H9 (cell line): ENCODE results near the gene TSPEAR. TPM values are rescaled to one million over a fixed set of nuclear protein-coding genes. Genes with fewer than 3 reads are reported as not detected.
"Not testable (repeated sequence)": the region's sequence is repeated elsewhere in the genome, so short reads cannot be mapped to it uniquely, and the experiment has no call there.

Experiments used
- DNase-seq: peaks from one replicate; pipeline ENCODE4 v3.0.0-alpha.2; 2017
- H2AFZ ChIP-seq: one replicate; pipeline ENCODE4 v1.6.1; 2013; ENCODE audit warnings: mild to moderate bottlenecking, low read length, control low read depth, moderate library complexity
- H2AK5ac ChIP-seq: 2 replicates; pipeline ENCODE4 v1.6.1; 2013; ENCODE audit warnings: low read length, control low read depth, mixed read lengths; ENCODE audit not compliant: insufficient read length
- H2BK120ac ChIP-seq: one replicate; pipeline ENCODE4 v1.6.1; 2013; ENCODE audit warnings: low read depth, mild to moderate bottlenecking, low read length, control low read depth, inconsistent platforms; ENCODE audit not compliant: poor library complexity, severe bottlenecking
- H2BK12ac ChIP-seq: 2 replicates; pipeline ENCODE4 v1.6.1; 2013; ENCODE audit warnings: low read length, control low read depth, mixed read lengths, low read depth; ENCODE audit not compliant: insufficient read length
- H2BK15ac ChIP-seq: 2 replicates; pipeline ENCODE4 v1.6.1; 2013; ENCODE audit warnings: low read depth, low read length, control low read depth
- H2BK20ac ChIP-seq: one replicate; pipeline ENCODE4 v1.6.1; 2013; ENCODE audit warnings: low read depth, mild to moderate bottlenecking, low read length, control low read depth, inconsistent platforms; ENCODE audit not compliant: poor library complexity, severe bottlenecking
- H2BK5ac ChIP-seq: 2 replicates; pipeline ENCODE4 v1.6.1; 2013; ENCODE audit warnings: low read length, control low read depth, mixed read lengths; ENCODE audit not compliant: insufficient read length
- H3K14ac ChIP-seq: 2 replicates; pipeline ENCODE4 v1.6.1; 2013; ENCODE audit warnings: low read length, control low read depth; ENCODE audit not compliant: insufficient read depth
- H3K18ac ChIP-seq: 2 replicates; pipeline ENCODE4 v1.6.1; 2013; ENCODE audit warnings: low read depth, mild to moderate bottlenecking, mixed read lengths, low read length, control low read depth; ENCODE audit not compliant: insufficient read length
- H3K23ac ChIP-seq: 2 replicates; pipeline ENCODE4 v1.6.1; 2013; ENCODE audit warnings: low read length, control low read depth, mixed read lengths, low read depth; ENCODE audit not compliant: insufficient read length
- H3K23me2 ChIP-seq: 2 replicates; pipeline ENCODE4 v1.6.1; 2013; ENCODE audit warnings: low read depth, mild to moderate bottlenecking, mixed read lengths, low read length, control low read depth; ENCODE audit not compliant: insufficient read length, poor library complexity, severe bottlenecking
- H3K27ac ChIP-seq: 2 replicates; pipeline ENCODE4 v1.5.1; 2013; ENCODE audit warnings: low read length, control low read depth, mixed read lengths, low read depth; ENCODE audit not compliant: insufficient read length
- H3K27me3 ChIP-seq: 2 replicates; pipeline ENCODE4 v1.6.1; 2013; ENCODE audit warnings: low read length, control low read depth, inconsistent platforms; ENCODE audit not compliant: insufficient read depth
- H3K4ac ChIP-seq: 2 replicates; pipeline ENCODE4 v1.6.1; 2013; ENCODE audit warnings: low read depth, mild to moderate bottlenecking, control low read depth, inconsistent platforms, low read length, moderate library complexity
- H3K4me1 ChIP-seq: 2 replicates; pipeline ENCODE4 v1.6.1; 2013; ENCODE audit warnings: low read length, control low read depth, inconsistent platforms; ENCODE audit not compliant: insufficient read depth
- H3K4me2 ChIP-seq: 2 replicates; pipeline ENCODE4 v1.6.1; 2013; ENCODE audit warnings: low read length, control low read depth, mixed read lengths; ENCODE audit not compliant: insufficient read length, insufficient read depth
- H3K56ac ChIP-seq: 2 replicates; pipeline ENCODE4 v1.6.1; 2013; ENCODE audit warnings: low read depth, mild to moderate bottlenecking, mixed read lengths, low read length, control low read depth; ENCODE audit not compliant: insufficient read length
- H3K79me1 ChIP-seq: 2 replicates; pipeline ENCODE4 v1.6.1; 2013; ENCODE audit warnings: low read depth, mild to moderate bottlenecking, moderate library complexity, low read length, control low read depth, inconsistent platforms; ENCODE audit not compliant: insufficient read depth, poor library complexity, severe bottlenecking
- H3K79me2 ChIP-seq: 2 replicates; pipeline ENCODE4 v1.6.1; 2013; ENCODE audit warnings: low read length, control low read depth, inconsistent platforms; ENCODE audit not compliant: insufficient read depth
- H3K9ac ChIP-seq: 2 replicates; pipeline ENCODE4 v1.6.1; 2013; ENCODE audit warnings: low read length, control low read depth, mixed read lengths; ENCODE audit not compliant: insufficient read length; ENCODE audit errors: extremely low read depth
- H3K9me3 ChIP-seq: one replicate; pipeline ENCODE4 v1.6.1; 2013; ENCODE audit warnings: low read depth, low read length, inconsistent platforms; ENCODE audit not compliant: control insufficient read depth
- H3T11ph ChIP-seq: one replicate; pipeline ENCODE4 v1.6.1; 2013; ENCODE audit warnings: mild to moderate bottlenecking, low read length, control low read depth, inconsistent platforms
- H4K20me1 ChIP-seq: one replicate; pipeline ENCODE4 v1.6.1; 2013; ENCODE audit not compliant: control insufficient read depth, insufficient read length, insufficient read depth
- H4K5ac ChIP-seq: 2 replicates; pipeline ENCODE4 v1.6.1; 2013; ENCODE audit warnings: low read depth, mild to moderate bottlenecking, mixed read lengths, low read length, control low read depth; ENCODE audit not compliant: insufficient read length
- H4K8ac ChIP-seq: replicated peaks from 2 replicates; pipeline ENCODE4 v1.6.1; 2013; ENCODE audit warnings: low read length, control low read depth, mixed read lengths, low read depth; ENCODE audit not compliant: insufficient read length
- H4K91ac ChIP-seq: 2 replicates; pipeline ENCODE4 v1.6.1; 2013; ENCODE audit warnings: low read depth, mild to moderate bottlenecking, moderate library complexity, mixed read lengths, low read length, control low read depth; ENCODE audit not compliant: insufficient read length
- H3K27ac Mint-ChIP-seq, 3 experiments: 2 replicates in 2 of 3; 3 replicates in 1 of 3; pipeline ENCODE4 v1.8.0; 2020 to 2021; ENCODE audit warnings: mixed read lengths in 3 of 3, mild to moderate bottlenecking in 1 of 3, moderate library complexity in 1 of 3
- H3K27me3 Mint-ChIP-seq: 2 replicates; pipeline ENCODE4 v1.8.0; 2021; ENCODE audit warnings: low read depth, mild to moderate bottlenecking, moderate library complexity, mixed read lengths
- H3K36me3 Mint-ChIP-seq, 3 experiments: 2 replicates in 2 of 3; 3 replicates in 1 of 3; pipeline ENCODE4 v1.8.0; 2020 to 2021; ENCODE audit warnings: low read depth in 3 of 3, mixed read lengths in 3 of 3; ENCODE audit not compliant: insufficient read depth in 1 of 3
- H3K4me1 Mint-ChIP-seq, 2 experiments: 2 replicates each; pipeline ENCODE4 v1.8.0; 2020; ENCODE audit warnings: mixed read lengths in 2 of 2
- H3K4me3 Mint-ChIP-seq, 2 experiments: 2 replicates in 1 of 2; 3 replicates in 1 of 2; pipeline ENCODE4 v1.8.0; 2020 to 2021; ENCODE audit warnings: mild to moderate bottlenecking in 2 of 2, mixed read lengths in 2 of 2, moderate library complexity in 1 of 2
- H3K9me3 Mint-ChIP-seq, 2 experiments: 2 replicates in 1 of 2; 3 replicates in 1 of 2; pipeline ENCODE4 v1.8.0; 2020; ENCODE audit warnings: mild to moderate bottlenecking in 2 of 2, mixed read lengths in 2 of 2, moderate library complexity in 1 of 2
- WGBS: extraction: QIAGEN DNeasy Blood & Tissue Kit; methylation state at CpG from one replicate; pipeline ENCODE4 v1.1.7; 2013; ENCODE audit warnings: missing lambda C conversion rate, low lambda C conversion rate, mixed read lengths; ENCODE audit not compliant: insufficient read length; ENCODE audit errors: extremely low coverage; 5-methylcytosine and 5-hydroxymethylcytosine counted together
- total RNA-seq: library from RNA; stranded (reverse); gene quantifications from 2 replicates; pipeline ENCODE4 v1.2.1, GENCODE V29; 2021
- TF ChIP-seq, protein P1 (sequence below): fragments of 200-600 bp; sonication (generic); conservative IDR thresholded peaks from 3 replicates; pipeline ENCODE4 v1.8.0; 2021; ENCODE audit warnings: antibody characterized with exemption, mild to moderate bottlenecking

TSPEAR gene
- total RNA-seq, 1 experiment from 2014 or later: 1.3 TPM

DNA sequence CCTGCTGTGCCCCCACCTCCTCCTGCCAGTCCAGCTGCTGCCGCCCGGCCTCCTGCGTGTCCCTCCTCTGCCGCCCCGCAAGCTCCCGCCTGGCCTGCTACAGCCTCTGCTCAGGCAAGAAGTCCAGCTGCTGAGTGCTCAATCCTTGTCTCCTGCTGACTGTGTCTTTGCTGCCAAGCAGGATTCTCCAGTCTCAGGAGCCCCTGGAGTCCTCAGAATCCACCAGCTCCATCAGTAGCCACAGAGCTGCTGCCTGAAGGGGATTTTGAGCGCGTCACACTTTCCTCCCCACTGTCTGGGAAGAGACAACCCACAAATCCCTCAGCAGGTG, 64.2 kb downstream of the TSPEAR start:
- no peaks in the 10 kb centered on the region for H3K27me3 ChIP-seq
- no peak for DNase-seq
- H2BK5ac ChIP-seq: no peak overlapping the region
- H4K20me1 ChIP-seq: no peaks in the 10 kb centered on the region
- Mint-ChIP-seq H3K4me1 (peaks cover 11 to 14% of the 10 kb centered on the region in 2 experiments), H3K4me3 (peak overlapping the region in 1 of 2 experiments; percentile 36; a peak in 1 of 5 replicates), H3K27ac (peak overlapping the region; percentile 53 to 88 (median 76); a peak in 5 of 7 replicates), H3K27me3 (peaks cover 4% of the 10 kb centered on the region), H3K9me3 (peaks cover 22 to 27% of the 10 kb centered on the region in 2 experiments), H3K36me3 (peaks cover 11 to 20% (median 16%) of the 10 kb centered on the region in 3 experiments)
- no peak overlapping the region for H2BK120ac ChIP-seq
- WGBS: no CpG with 5 or more reads among the region's 8 CpGs
- H2BK20ac ChIP-seq: no peak overlapping the region
- H2BK12ac ChIP-seq: no peak overlapping the region
- H4K5ac ChIP-seq: no peak overlapping the region
- no peak overlapping the region for H2AK5ac ChIP-seq
- no peaks in the 10 kb centered on the region for H3K79me2 ChIP-seq
- H3K4me2 ChIP-seq: no peak overlapping the region
- no peak overlapping the region for H2BK15ac ChIP-seq
- H3K27ac ChIP-seq: no peak overlapping the region
- TF ChIP-seq, protein P1, sequence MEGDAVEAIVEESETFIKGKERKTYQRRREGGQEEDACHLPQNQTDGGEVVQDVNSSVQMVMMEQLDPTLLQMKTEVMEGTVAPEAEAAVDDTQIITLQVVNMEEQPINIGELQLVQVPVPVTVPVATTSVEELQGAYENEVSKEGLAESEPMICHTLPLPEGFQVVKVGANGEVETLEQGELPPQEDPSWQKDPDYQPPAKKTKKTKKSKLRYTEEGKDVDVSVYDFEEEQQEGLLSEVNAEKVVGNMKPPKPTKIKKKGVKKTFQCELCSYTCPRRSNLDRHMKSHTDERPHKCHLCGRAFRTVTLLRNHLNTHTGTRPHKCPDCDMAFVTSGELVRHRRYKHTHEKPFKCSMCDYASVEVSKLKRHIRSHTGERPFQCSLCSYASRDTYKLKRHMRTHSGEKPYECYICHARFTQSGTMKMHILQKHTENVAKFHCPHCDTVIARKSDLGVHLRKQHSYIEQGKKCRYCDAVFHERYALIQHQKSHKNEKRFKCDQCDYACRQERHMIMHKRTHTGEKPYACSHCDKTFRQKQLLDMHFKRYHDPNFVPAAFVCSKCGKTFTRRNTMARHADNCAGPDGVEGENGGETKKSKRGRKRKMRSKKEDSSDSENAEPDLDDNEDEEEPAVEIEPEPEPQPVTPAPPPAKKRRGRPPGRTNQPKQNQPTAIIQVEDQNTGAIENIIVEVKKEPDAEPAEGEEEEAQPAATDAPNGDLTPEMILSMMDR: no peak
- H3T11ph ChIP-seq: no peak overlapping the region
- H3K9me3 ChIP-seq: no peaks in the 10 kb centered on the region
- H3K4me1 ChIP-seq: no peaks in the 10 kb centered on the region
- no peak overlapping the region for H3K9ac ChIP-seq
- H4K8ac ChIP-seq: no peak overlapping the region
- H3K23ac ChIP-seq: no peak overlapping the region
- peaks cover 2% of the 10 kb centered on the region for H3K23me2 ChIP-seq
- no peak overlapping the region for H2AFZ ChIP-seq
- no peak overlapping the region for H3K18ac ChIP-seq
- no peak overlapping the region for H3K4ac ChIP-seq
- no peaks in the 10 kb centered on the region for H3K79me1 ChIP-seq
- H3K56ac ChIP-seq: no peak overlapping the region
- no peak overlapping the region; the same call in 1 of the 2 replicates for H3K14ac ChIP-seq
- H4K91ac ChIP-seq: no peak overlapping the region

- not testable (repeated sequence) for H2AFZ ChIP-seq, H3K23me2 ChIP-seq, H3K4me2 ChIP-seq, H3K4ac ChIP-seq, H3K18ac ChIP-seq, DNase-seq, H3K27me3 Mint-ChIP-seq, H2BK120ac ChIP-seq, H3K14ac ChIP-seq, H2BK20ac ChIP-seq, H3K56ac ChIP-seq, H2BK5ac ChIP-seq, H2BK12ac ChIP-seq, H3K9me3 ChIP-seq, H2AK5ac ChIP-seq, H3K27me3 ChIP-seq, H3K23ac ChIP-seq, H3K9ac ChIP-seq, H3K79me1 ChIP-seq, H4K91ac ChIP-seq, H4K20me1 ChIP-seq, H2BK15ac ChIP-seq, H3K27ac ChIP-seq, H3K4me1 ChIP-seq, H3T11ph ChIP-seq, H4K5ac ChIP-seq, H4K8ac ChIP-seq, H3K79me2 ChIP-seq
- peaks cover 11 to 20% (median 16%) of the 10 kb centered on the region in 3 experiments for H3K36me3 Mint-ChIP-seq
- WGBS: no CpG with 5 or more reads among the region's 21 CpGs
- H3K4me1 Mint-ChIP-seq: peaks cover 11 to 14% of the 10 kb centered on the region in 2 experiments
- H3K4me3 Mint-ChIP-seq: peak within 1 kb of the TSS in 1 of 2 experiments; percentile 36; a peak in 1 of 5 replicates
- peak within 1 kb of the TSS; percentile 53 to 88 (median 76); a peak in 5 of 7 replicates for H3K27ac Mint-ChIP-seq
- peaks cover 22 to 27% of the 10 kb centered on the region in 2 experiments for H3K9me3 Mint-ChIP-seq
Observed at GRCh38 chr21:44646366-44647221, 64.8 kb downstream of the TSPEAR start, which contains the start of gene KRTAP10-11. Gene KRTAP10-11, plus strand, starts transcription at chr21:44646414. Its CDS starts 45 bp downstream, at chr21:44646459.
